MV-4-11 (cell line): ENCODE measurements around the gene IRF6.
"Not testable (repeated sequence)": the region's sequence is repeated elsewhere in the genome, so short reads cannot be mapped to it uniquely, and the experiment has no call there.

Experiments used
- DNase-seq: peaks from one replicate; lab custom pipeline; 2025; lab: John Stamatoyannopoulos, UW

IRF6 gene

GRCh38 chr1:209823143-209824041, 17.4 kb upstream of the IRF6 start:
- peak; percentile 44 for DNase-seq

GRCh38 chr1:209822706-209823105, 16.8 kb upstream of the IRF6 start:
- DNase-seq, result no peak

GRCh38 chr1:209820986-209821385, 15.0 kb upstream of the IRF6 start:
- DNase-seq, result no peak

GRCh38 chr1:209819058-209819457, 13.1 kb upstream of the IRF6 start:
- DNase-seq, result no peak

GRCh38 chr1:209817691-209818090, 11.7 kb upstream of the IRF6 start:
- DNase-seq, result no peak

GRCh38 chr1:209816923-209817322, 11.0 kb upstream of the IRF6 start:
- DNase-seq, result no peak

- DNase-seq, result no peak
Observed at GRCh38 chr1:209815931-209816341, 10.0 kb upstream of the IRF6 start.

GRCh38 chr1:209815490-209815889, 9.5 kb upstream of the IRF6 start:
- no peak for DNase-seq

GRCh38 chr1:209813902-209814301, 8.0 kb upstream of the IRF6 start:
- no peak for DNase-seq

- DNase-seq, result no peak
Observed at GRCh38 chr1:209810783-209811182, 4.8 kb upstream of the IRF6 start.

- DNase-seq, result no peak
Observed at GRCh38 chr1:209809611-209810010, 3.7 kb upstream of the IRF6 start.

GRCh38 chr1:209808059-209808581, 2.2 kb upstream of the IRF6 start:
- DNase-seq, result peak; percentile 56

GRCh38 chr1:209807509-209807908, 1.6 kb upstream of the IRF6 start:
- DNase-seq, result no peak

- no peak for DNase-seq
Observed at GRCh38 chr1:209805341-209805781, 581 bp downstream of the IRF6 start.

GRCh38 chr1:209803568-209803967, 2.4 kb downstream of the IRF6 start:
- no peak for DNase-seq

- DNase-seq, result no peak
Observed at GRCh38 chr1:209802780-209803152, 3.2 kb downstream of the IRF6 start.

- no peak for DNase-seq
Observed at GRCh38 chr1:209802117-209802779, 3.7 kb downstream of the IRF6 start.

- no peak for DNase-seq
Observed at GRCh38 chr1:209800984-209801834, 4.7 kb downstream of the IRF6 start.

GRCh38 chr1:209797978-209798639, 7.8 kb downstream of the IRF6 start:
- DNase-seq, result peak; percentile 79

- not testable (repeated sequence) for DNase-seq
Observed at GRCh38 chr1:209793711-209794110, 12.2 kb downstream of the IRF6 start.

- no peak for DNase-seq
Observed at GRCh38 chr1:209791920-209792319, 14.0 kb downstream of the IRF6 start.
